CD4-positive, alpha-beta T cell treated with Interleukin-4 for 1 hour (primary cell): Measurements from ENCODE around the gene INPP5A.
"Not testable (repeated sequence)": the region's sequence is repeated elsewhere in the genome, so short reads cannot be mapped to it uniquely, and the experiment has no call there.

Experiments
- DNase-seq, 2 donors: peaks; one replicate each; pipeline ENCODE4 v3.0.0-alpha.2; 2020 to 2022

Gene INPP5A

DNA sequence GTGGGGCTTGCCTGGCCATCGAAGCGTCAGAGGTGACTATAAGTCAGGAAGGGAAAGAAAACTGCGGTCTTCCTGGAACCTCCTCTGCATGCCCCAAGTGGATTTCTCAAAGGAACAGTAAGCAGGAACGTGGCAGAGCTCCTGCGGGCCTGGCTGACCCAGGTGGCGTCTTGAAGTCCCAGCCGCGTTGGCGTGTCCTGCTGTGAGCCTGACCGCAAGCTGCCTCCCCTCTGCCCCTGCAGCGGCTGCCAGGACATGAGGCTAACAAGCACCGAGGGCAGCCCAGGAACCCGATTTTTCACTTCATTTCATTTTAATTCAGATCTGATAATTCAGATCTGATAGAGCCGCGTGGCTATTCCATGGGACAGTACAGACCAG, 193.0 kb downstream of the INPP5A start:
- no peak for DNase-seq

DNA sequence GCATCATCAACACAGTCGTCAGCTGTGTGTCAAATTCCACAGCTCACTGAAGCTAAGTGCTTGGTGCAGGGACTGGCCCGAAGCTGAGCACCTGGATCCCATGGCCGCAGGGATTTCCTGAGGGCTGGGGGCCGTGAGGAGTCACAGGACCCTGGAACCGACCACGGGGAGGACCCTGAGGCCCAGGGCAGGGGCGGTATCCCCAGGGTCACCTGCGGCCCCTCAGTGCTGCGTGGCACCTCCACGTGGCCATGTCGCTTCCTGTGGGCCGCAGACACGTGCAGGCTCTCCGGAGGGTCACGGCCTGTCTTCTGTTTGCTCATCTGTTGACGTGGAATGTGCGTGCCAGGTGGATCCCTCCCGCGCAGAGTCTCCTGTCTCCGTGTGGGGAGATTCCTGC, 194.9 kb downstream of the INPP5A start:
- DNase-seq = no peak

DNA sequence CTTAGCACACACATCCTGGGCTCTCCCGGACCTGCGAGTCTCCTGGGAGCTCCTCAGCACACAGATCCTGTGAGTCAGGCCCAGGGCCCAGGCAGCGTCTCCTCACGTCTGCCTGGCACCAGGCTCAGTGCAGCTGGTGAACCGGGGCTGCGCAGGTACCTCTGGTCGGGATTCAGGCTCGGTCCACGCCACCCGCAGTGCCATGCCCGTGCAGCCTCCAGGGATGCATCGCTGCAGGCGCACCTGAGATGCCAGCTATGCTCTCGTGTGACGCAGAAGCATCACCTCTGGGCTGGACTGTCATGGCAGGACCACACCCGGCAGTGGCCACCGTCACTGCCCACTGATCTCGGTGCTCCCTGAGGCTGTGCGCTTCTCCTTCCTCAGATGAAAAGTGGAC, 196.3 kb downstream of the INPP5A start:
- no peak for DNase-seq

DNA sequence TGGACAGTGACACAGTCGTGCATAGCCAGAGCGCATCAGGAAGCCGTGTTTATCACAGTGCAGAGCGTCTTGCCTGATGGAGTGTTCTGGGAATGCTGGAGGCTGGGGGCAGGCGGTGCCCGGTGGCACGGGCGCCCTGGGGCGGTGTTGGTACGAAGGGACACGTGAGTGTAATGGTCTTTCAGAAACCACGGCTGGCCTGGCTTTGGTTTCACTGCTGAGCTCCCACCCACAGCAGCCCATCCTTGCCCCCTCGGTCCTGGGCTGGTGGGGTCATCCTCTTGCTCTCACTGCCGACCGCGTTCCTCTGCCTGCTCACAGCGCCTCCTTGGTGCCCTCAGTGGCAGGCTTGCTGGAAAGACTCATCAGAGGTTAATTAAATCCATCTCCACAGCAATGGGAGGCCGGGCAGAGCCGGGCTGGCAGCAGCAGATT, 197.8 kb downstream of the INPP5A start:
- no peak for DNase-seq

DNA sequence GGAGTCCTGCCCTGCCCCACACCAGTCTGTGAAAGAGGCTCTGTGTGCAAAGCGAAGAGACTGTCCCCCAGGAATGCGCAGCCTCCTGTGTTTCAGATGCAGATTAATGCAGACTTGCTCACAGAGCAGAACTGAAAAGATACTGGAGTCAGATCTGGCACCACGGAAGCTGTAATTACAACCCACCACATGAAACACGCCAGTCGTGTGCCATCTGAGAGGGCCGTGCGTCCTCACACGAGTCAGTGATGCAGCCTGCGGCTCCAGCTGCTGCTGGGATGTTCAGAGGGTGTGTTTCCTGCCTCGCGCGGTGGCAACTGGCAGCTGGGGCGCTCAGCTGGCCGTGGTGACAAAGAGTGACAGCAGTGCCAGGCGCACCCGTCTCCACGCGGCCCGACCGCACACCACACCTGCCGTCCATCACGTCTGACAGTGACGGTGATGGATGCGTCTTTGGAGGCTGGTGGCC, 198.4 kb downstream of the INPP5A start:
- DNase-seq = no peak

DNA sequence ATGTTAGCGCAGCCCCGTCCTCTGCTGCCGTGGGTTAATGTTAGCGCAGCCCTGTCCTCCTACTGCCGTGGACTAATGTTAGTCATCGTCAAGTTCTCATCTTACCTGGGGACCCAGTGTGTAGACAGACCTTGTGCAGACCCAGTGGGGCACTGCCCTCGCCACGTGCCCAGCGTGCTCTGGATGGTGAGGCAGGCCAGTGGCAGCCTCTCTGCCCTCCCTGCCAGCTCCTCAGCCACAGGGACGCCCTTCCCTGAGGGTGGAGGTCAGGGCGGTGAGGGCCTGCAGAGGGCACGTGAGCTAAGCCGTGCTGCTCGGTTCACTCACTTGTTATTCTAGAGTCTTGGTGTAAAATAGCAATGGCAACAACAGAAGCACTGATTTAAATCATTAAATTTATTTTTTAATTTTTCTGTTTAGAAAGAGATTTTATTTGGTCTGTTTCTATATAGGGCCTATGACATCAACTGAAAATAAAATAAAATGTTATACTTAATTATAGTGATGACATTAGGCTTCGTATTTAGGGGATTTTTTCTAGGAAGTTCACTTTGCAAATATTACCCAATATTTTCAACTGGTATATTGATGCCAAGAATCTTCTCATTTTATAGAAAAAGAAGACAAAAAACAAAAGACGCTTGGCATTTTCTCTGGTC, 199.9 kb downstream of the INPP5A start:
- no peak for DNase-seq

DNA sequence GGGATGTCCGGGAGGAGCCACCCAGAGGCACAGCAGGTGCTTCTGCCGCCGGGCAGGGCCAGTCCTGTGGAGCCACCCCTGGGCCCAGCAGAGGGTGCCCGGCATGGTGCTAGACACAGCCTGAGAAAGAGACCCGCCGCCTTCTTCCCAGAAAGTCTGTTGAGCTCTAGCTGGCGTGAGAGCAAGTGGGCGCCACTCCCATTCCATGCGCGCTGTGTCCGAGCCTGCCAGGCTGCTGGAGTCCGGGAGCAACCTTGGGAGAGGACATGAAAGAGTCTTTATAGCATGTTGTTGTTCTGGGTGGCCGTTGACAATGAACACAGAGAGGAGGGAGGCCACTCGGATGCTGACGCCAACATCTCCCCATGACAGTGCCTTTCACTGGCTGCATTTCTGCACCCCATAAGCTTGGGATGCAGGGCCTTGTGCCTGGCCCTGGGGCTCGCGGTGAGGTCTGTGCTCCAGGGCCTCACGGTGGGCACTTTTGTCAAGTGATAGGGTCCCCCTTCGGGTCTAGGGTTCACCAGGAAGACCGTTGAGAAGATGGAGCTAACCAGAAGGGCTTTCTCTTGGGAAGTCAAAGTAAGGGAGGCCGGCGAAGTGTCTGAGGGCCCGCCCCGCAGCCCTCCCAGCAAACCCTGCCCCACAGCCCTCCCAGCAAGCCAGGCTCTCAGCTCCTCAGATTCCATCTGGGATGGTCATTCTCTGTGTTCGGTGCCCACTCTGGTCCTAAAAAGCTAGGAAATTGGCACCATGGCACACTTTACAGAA, 201.1 kb downstream of the INPP5A start:
- no peak for DNase-seq

DNA sequence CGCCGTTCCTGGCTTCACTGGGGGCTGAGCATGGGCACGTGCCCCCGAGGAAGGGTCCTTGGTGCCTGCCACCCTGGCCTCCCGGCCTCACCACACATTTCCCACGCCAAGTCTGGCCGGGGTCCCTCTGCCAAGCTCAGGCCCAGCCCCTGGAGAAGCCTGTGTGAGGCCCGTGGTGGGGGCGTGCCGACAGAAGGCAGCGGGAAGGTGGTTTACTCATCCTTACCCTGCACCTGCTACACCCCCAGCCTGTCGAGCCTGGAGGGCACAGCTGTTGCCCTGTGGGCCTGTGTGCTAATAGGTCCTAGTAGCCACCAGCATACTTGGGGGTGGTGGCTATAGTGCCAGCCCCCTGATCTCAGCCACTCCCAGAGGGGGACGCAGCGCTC, 201.6 kb downstream of the INPP5A start:
- no peak for DNase-seq

DNA sequence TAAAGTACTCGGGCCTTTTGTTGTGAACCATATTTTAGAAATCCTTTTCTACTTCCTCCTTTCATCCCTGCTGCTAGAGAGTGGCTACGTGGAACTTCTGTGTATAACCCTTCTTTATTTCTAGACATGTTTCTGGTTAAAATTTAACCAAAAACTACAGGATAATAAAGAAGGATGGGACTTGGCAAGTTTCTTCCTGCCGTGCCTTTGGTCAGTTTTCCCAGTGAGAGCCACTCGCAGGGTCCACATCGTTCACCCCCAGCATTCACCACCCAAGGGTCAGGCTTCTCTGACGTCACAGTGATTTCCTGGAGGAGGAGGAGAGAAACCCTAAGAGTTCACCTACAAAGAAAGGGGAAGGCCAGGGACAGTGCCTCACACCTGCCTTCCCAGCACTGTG, 203.0 kb downstream of the INPP5A start:
- no peak for DNase-seq

DNA sequence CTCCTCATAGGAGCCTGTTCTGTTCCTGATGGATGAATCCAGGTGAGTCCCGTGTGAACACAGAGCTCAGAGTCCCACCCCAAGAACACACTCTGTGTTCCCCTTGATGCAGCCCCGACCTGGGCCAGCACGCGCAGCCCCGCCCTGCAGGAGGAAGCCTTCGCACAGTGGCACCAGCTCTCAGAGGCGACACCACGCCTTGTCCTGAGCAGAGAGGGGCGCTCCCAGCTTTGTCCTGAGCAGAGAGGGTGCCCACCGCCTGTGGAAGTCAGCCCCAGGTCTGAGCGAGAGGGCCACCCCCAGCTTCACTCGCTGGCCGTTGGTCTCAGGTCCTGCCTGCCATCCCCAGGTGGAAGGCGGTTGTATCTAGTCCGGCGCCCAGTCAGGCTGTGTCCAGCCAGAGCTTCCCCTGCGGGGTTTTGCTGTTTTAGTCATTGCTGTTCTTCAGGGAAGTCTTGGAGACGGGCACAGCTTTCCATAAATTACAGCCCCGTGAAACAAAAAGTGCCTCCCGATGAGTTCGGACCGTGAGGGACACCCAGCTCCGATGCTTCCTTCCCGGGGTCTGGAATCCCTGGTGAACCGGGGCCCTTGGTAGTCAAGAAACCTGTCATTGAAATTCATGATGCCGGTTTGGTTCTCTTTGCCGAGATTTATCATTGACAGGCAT, 204.7 kb downstream of the INPP5A start:
- DNase-seq = no peak

DNA sequence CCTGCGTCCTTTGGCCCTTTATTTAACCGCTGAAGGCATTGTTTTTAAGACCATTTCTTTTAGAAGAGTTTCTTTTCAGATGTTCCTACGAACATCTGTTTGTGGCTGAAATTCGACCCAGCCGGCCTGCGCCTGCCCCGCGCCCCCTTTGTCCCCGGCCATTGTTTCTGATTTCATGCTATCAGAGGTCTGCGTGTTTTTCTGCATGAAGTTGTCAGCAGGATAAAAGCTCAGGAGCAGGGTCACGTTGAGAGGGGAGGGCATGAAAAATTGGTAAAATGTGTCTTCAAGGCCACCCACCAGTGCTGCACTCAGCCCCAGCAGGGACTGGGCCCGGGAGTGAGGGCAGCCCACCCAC, 205.2 kb downstream of the INPP5A start:
- DNase-seq = no peak

DNA sequence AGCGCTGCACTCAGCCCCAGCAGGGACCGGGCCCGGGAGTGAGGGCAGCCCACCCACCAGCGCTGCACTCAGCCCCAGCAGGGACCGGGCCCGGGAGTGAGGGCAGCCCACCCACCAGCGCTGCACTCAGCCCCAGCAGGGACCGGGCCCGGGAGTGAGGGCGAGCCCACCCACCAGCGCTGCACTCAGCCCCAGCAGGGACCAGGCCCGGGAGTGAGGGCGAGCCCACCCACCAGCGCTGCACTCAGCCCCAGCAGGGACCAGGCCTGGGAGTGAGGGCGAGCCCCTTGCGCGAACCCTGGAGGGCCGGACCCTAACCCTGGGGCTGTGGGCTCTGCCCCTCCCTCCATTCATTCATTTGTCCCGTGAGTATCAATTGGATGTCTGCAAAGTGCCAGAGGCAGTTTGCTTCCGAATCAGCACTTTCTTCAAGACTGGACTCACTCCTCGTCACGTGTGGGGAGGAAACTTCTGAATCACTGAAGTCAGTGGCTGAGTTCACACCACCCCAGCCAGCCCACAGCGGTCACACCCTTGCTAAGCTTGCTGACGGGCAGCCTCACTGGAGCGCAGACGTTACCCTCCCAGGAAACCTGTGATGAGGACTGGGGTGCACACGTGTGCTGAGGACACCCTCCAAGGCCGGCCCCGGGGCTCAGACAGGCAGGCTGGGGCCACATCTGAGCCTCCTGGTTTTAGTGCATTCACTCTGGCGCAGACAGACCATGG, 205.8 kb downstream of the INPP5A start:
- DNase-seq = not testable (repeated sequence)

DNA sequence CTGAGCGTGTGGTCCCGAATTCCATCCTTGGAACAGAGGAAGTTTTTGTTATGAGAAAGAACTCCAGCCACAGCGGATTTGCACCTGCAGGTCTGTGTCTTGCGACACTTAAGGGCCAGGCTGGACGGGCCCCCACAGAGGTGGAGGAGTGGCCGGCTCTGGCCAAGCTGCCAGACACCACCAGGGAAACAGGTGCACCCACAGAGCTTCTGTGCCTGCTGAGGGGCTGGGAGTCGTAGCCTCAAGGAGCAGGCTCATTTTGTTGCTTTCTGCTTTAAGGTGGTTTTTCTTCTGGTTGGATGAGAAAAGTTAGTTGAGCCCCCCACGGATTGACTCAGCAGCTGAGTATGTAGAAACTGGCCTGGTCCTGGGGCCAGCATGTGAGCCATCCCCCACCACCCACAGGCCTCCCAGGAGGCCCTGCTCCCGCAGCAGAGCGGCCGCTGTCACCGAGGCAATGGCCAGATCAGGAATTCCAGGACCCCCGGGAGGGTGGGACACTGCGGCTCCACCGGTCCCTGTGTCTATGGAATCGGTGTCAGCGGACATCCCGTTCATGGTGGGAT, 206.4 kb downstream of the INPP5A start:
- no peak for DNase-seq

DNA sequence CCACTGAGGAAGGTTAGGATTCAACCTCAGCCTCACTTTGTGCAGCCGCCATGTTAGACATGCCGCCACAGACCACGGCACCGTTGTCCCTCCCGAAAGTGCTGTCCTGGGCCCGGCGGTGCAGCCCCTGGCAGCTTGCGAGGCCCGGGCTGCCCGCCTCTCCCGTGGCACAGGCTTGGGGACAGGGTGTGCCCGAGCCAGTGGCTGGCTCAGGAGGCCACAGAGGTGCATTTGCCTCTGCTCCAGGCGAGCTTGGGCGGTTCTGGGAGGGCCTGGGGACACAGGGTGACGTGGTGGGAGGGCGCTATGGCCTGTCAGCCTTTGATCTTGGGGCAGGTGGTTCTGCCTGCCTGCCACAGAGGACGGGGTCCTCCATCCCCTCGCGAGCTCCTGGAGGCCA, 207.3 kb downstream of the INPP5A start:
- DNase-seq = no peak

DNA sequence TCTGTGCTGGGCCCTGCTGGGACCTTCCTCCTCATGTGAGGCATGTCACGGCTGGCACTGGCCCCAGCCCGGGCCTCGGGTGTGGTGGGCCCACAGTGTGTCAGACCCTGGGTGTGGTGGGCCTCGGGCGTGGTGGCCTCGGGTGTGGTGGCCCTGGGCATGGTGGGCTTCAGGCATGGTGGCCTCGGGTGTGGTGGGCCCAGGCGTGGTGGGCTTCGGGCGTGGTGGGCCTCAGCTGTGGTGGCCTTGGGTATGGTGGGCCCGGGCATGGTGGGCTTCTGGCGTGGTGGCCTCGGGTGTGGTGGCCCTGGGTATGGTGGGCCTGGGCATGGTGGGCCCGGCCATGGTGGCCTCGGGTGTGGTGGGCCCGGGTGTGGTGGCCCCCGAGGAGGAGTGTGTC, 207.9 kb downstream of the INPP5A start:
- no peak for DNase-seq

DNA sequence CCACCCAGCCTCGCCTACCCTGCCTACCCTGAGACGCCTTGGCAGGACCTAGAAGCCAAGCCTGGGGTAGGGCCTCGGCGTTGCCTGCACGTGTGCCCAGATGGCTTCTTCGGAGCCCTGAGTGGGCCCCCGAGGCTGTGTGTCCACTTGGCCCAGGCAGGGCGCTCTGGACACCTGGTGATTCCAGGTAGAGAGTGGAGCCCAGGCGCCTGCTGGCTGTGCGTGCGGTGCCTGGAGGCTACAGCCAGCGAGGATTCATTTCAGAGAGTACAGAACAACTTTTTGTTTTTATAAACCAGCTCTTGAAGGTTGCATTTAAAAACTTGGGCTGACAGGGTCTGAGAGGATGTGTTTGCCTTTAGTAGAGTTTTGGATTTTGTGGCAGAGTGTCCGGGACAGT, 208.4 kb downstream of the INPP5A start:
- no peak for DNase-seq

DNA sequence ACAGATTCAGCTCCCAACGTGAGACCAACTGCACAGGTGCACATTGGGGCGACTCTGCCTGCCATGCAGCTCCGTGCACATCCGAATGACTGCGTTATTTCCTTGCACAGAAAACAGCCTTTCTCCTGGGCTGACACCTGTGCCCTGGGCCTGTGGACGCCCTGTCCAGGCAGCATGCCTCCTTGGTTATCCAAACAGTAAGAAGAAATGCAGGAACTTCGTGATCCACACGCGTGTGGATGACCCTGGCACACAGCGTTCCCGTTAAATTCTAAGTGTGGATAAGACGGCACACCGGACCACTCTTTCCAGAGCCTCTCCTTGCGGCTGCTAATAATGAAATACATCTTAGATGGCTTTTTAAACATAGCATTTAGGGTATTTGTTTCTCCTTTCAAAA, 208.8 kb downstream of the INPP5A start:
- DNase-seq = no peak

DNA sequence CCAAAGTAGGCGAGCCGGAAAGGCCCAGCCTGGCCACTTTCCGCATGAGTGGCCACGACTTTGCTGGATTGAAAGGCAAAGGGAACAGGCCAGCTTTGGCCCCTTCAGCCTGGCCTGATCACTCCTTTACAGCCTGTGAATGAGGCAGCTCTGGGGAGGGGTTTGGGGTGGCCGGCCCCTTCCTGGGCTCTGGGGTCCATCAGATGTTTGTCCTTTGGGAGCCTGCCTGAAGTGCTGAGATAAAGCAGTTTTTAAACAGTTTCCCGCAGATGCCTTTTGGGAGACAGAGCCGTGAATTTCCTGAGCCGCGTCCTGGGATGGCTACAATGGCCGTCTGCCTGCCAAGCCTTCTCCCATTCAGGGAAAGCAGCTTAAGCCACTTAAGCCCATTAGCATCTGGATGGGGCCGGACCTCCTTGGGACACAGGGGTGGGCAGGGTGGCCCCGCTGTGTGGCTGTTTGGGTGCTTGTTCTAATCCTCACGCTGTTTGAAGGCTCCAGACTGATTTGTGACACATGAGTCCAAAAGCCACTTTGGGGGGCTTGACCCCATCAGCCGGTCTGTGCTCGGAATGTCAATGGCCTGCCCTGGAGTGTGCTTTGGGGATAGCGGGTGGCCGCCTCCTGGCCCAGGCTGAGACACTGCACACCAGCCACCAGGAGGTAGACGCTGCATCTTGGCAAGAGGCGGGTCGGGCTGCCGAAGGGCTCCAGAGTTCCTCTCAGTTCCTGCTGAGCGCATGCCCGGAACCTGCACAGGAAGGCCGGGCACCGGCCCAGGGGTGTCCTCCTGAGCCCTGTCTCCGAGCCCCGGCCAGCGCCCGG, 209.4 kb downstream of the INPP5A start:
- DNase-seq = no peak

DNA sequence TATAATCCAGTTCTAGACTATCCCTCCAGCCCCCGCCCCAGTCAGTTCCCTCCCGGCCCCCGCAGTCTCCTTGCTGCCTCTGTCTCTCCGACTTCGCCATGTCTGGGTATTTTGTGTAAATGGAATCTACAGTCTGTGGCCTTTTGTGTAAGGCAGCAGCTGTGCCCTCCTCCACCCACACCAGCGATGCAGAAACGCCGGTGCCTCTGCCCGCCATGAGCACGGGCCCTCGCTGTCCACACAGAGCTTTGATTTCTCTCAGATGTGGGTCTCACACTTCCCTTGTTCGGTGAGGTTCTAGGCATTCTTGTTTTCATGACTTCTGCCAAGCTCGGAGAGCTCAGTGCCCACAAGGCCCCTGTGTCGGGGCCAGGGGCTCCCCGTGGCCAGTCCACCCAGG, 210.5 kb downstream of the INPP5A start:
- no peak for DNase-seq

DNA sequence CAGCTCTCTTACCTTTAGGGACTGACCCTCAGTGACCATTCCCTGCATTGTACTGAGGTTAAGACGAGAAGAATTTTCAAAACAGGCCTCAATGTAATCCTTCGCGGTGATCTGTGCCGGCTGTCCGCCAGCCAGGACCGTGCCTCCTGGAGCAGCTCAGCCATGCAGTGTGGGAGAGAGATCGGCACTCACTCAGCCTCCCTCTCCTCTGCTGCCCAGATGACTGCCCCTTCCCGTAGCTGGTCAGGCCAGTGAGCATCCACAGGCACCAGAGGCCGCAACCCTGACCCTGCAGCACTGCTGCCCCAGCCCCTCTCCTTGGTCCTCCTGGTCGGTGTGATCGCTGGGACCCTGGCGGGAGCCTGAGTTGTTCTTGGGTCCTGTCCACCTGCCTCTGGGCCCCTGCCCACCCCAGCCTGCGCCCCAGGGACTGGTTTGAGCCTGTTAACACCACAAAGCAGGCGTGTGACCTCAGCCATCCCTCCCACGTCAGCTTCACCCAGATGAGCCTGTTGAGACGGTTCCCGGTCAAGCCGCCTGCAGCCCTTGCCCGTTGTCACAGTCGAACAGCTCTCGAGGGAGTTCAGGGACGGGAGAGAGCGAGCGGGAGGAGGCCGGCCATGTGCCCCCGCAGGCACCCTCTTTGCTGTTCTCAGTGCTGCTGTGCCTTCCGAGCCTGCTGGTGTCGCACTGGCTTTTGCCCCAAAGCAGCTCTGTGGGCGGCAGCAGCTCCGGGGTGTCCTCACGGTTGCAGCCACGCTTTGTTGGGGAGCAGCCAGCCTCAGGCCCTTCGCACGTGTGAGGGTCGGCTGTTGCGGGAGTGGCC, 211.2 kb downstream of the INPP5A start:
- DNase-seq = no peak

DNA sequence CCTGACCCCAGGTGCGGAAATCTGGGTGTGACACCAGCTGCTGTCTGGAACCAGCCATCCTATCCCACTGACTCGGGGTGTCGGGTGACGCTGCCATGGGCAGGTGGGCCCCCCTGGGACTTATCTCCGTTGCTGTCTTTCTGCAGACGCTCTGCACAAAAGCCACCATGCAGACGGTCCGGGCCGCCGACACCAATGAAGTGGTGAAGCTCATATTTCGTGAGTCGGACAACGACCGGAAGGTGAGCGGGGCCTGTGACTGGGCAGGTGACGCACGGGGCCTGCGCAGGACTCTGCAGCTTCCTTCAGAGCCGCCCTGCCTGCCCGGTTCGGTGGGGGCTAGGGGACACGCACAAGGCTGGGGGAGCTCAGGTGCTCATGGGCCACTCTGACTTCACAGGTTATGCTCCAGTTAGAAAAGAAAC, 211.8 kb downstream of the INPP5A start:
- DNase-seq = no peak
